ENCODE results near the gene EPC1.

The EPC1 gene

DNA sequence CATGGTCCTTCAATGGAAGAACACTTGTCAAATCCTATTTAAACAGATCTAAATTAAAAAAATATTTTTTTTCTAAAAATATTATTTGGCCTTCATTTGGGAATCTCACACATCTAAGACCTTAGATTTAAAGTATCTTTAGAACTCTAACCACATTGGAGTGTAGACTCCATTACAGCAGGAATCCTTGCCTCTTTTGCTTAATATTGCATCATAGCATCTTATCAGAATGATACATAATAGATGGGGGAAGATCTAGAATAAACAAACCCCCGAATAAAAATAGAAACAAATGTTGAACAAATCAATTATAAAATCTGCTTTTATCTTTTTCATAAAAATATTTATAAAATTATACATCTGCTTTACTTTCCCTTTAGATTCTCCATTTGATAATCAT is 27.6 kb upstream of the EPC1 start:
- TF ChIP-seq, protein P1, sequence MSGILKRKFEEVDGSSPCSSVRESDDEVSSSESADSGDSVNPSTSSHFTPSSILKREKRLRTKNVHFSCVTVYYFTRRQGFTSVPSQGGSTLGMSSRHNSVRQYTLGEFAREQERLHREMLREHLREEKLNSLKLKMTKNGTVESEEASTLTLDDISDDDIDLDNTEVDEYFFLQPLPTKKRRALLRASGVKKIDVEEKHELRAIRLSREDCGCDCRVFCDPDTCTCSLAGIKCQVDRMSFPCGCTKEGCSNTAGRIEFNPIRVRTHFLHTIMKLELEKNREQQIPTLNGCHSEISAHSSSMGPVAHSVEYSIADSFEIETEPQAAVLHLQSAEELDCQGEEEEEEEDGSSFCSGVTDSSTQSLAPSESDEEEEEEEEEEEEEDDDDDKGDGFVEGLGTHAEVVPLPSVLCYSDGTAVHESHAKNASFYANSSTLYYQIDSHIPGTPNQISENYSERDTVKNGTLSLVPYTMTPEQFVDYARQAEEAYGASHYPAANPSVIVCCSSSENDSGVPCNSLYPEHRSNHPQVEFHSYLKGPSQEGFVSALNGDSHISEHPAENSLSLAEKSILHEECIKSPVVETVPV (CRISPR knock-in tag; IDR thresholded peaks at IDR 0.05), result no peak
- no peak for TF ChIP-seq ZNF565 (CRISPR knock-in tag; conservative IDR thresholded peaks at IDR 0.05; ENCODE audit: low read depth)
- no peak for TF ChIP-seq TCF4 (CRISPR knock-in tag; IDR thresholded peaks at IDR 0.05; ENCODE audit: borderline replicate concordance)
- TF ChIP-seq, protein P2, sequence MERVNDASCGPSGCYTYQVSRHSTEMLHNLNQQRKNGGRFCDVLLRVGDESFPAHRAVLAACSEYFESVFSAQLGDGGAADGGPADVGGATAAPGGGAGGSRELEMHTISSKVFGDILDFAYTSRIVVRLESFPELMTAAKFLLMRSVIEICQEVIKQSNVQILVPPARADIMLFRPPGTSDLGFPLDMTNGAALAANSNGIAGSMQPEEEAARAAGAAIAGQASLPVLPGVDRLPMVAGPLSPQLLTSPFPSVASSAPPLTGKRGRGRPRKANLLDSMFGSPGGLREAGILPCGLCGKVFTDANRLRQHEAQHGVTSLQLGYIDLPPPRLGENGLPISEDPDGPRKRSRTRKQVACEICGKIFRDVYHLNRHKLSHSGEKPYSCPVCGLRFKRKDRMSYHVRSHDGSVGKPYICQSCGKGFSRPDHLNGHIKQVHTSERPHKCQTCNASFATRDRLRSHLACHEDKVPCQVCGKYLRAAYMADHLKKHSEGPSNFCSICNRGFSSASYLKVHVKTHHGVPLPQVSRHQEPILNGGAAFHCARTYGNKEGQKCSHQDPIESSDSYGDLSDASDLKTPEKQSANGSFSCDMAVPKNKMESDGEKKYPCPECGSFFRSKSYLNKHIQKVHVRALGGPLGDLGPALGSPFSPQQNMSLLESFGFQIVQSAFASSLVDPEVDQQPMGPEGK (CRISPR knock-in tag; IDR thresholded peaks at IDR 0.05; ENCODE audit: borderline replicate concordance), result no peak
- no peak for TF ChIP-seq ZFP30 (CRISPR knock-in tag; IDR thresholded peaks at IDR 0.05)
- TF ChIP-seq ARNTL (CRISPR knock-in tag; IDR thresholded peaks at IDR 0.05; ENCODE audit: borderline replicate concordance, low read depth), result no peak
- ATAC-seq, result no peak

GRCh38 chr10:32373496-32373895 is 26.5 kb upstream of the EPC1 start:
- ATAC-seq, result no peak
- TF ChIP-seq ESRRG (CRISPR knock-in tag; IDR thresholded peaks at IDR 0.05) (no peak), ZNF565 (CRISPR knock-in tag; conservative IDR thresholded peaks at IDR 0.05; ENCODE audit: low read depth) (no peak), ZFP3 (CRISPR knock-in tag; IDR thresholded peaks at IDR 0.05) (no peak), TCF4 (CRISPR knock-in tag; IDR thresholded peaks at IDR 0.05; ENCODE audit: borderline replicate concordance) (no peak), GLIS3 (CRISPR knock-in tag; IDR thresholded peaks at IDR 0.05) (no peak), TSHZ2 (CRISPR knock-in tag; IDR thresholded peaks at IDR 0.05) (no peak), ISL1 (CRISPR knock-in tag; IDR thresholded peaks at IDR 0.05) (no peak), PPARA (CRISPR knock-in tag; IDR thresholded peaks at IDR 0.05; ENCODE audit: borderline replicate concordance) (no peak), ZC3H10 (CRISPR knock-in tag; IDR thresholded peaks at IDR 0.05) (no peak), BACH2 (CRISPR knock-in tag; IDR thresholded peaks at IDR 0.05; ENCODE audit: borderline replicate concordance) (no peak), SNAI2 (CRISPR knock-in tag; IDR thresholded peaks at IDR 0.05) (no peak), ARNTL (CRISPR knock-in tag; IDR thresholded peaks at IDR 0.05; ENCODE audit: borderline replicate concordance, low read depth) (no peak), OSR1 (CRISPR knock-in tag; IDR thresholded peaks at IDR 0.05) (no peak), CSDC2 (CRISPR knock-in tag; IDR thresholded peaks at IDR 0.05) (no peak)
- TF ChIP-seq, protein P1 (CRISPR knock-in tag; IDR thresholded peaks at IDR 0.05), result no peak
- TF ChIP-seq, protein P2 (CRISPR knock-in tag; IDR thresholded peaks at IDR 0.05; ENCODE audit: borderline replicate concordance), result no peak
- TF ChIP-seq, protein P3, sequence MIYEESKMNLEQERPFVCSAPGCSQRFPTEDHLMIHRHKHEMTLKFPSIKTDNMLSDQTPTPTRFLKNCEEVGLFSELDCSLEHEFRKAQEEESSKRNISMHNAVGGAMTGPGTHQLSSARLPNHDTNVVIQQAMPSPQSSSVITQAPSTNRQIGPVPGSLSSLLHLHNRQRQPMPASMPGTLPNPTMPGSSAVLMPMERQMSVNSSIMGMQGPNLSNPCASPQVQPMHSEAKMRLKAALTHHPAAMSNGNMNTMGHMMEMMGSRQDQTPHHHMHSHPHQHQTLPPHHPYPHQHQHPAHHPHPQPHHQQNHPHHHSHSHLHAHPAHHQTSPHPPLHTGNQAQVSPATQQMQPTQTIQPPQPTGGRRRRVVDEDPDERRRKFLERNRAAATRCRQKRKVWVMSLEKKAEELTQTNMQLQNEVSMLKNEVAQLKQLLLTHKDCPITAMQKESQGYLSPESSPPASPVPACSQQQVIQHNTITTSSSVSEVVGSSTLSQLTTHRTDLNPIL (CRISPR knock-in tag; IDR thresholded peaks at IDR 0.05; ENCODE audit: low read depth), result no peak

DNA sequence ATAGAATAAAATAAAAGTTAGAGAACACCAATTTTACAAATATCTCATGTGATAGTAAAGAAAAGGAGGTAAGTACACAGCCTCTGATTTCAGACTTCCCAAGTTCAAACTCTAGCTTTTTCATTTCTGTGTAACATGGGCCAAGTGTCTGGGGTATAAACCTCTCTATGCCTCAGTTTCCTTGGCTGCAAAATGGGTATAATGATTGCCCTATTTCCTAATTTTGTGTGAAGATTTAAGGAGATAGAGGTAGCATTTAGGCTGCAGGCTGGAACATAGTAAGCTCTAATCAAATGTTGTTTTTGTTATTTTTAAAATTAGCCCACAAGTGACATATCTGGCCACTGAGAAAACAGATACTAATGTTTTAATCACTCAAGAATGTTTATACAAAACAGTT is 26.1 kb upstream of the EPC1 start:
- no peak for ATAC-seq
- TF ChIP-seq, protein P1 (CRISPR knock-in tag; IDR thresholded peaks at IDR 0.05), result no peak
- TF ChIP-seq ZNF8 (CRISPR knock-in tag; IDR thresholded peaks at IDR 0.05), result no peak
- no peak for TF ChIP-seq ZFP3 (CRISPR knock-in tag; IDR thresholded peaks at IDR 0.05)
- TF ChIP-seq OSR1 (CRISPR knock-in tag; IDR thresholded peaks at IDR 0.05), result no peak
- TF ChIP-seq TCF4 (CRISPR knock-in tag; IDR thresholded peaks at IDR 0.05; ENCODE audit: borderline replicate concordance), result no peak
- no peak for TF ChIP-seq ISL1 (CRISPR knock-in tag; IDR thresholded peaks at IDR 0.05)
- TF ChIP-seq ARNTL (CRISPR knock-in tag; IDR thresholded peaks at IDR 0.05; ENCODE audit: borderline replicate concordance, low read depth), result no peak
- no peak for TF ChIP-seq CSDC2 (CRISPR knock-in tag; IDR thresholded peaks at IDR 0.05)

Measured in SK-N-SH treated with all-trans-retinoic acid at 6 μM for 48 hours (cell line).